HL-60 (cell line): ENCODE results near the gene GHRL.

Experiments
- DNase-seq, 2 experiments: peaks; one replicate each; pipeline ENCODE4 v3.0.0-alpha.2; 2010 to 2020; ENCODE audit warnings: low read depth in 1 of 2, low spot score in 1 of 2
- H3K27ac ChIP-seq: fragments of 250-450 bp; sonication (Bioruptor Pico); replicated peaks from 2 replicates; pipeline ENCODE4 v1.5.1; 2020; ENCODE audit warnings: mild to moderate bottlenecking, moderate library complexity
- H3K27me3 ChIP-seq: fragments of 250-450 bp; sonication (Bioruptor Pico); 2 replicates; pipeline ENCODE4 v1.5.1; 2021; ENCODE audit warnings: mild to moderate bottlenecking, moderate library complexity; ENCODE audit not compliant: insufficient read depth, poor library complexity, severe bottlenecking
- H3K4me3 ChIP-seq: replicated peaks from 2 replicates; pipeline ENCODE4 v1.5.1; 2011; ENCODE audit warnings: mild to moderate bottlenecking, control low read depth, low read length; ENCODE audit not compliant: insufficient read depth
- GABPA ChIP-seq: IDR thresholded peaks from 2 replicates; pipeline ENCODE4 v1.6.1; 2012; ENCODE audit warnings: low read depth
- POLR2AphosphoS5 ChIP-seq: IDR thresholded peaks from 2 replicates; pipeline ENCODE4 v1.6.1; 2012; ENCODE audit warnings: low read depth
- SPI1 ChIP-seq: IDR thresholded peaks from 2 replicates; pipeline ENCODE4 v1.6.1; 2012; ENCODE audit warnings: low read depth, mild to moderate bottlenecking, borderline replicate concordance
- TF ChIP-seq, protein P1 (sequence below): IDR thresholded peaks from one replicate; pipeline ENCODE4 v1.5.1; 2011; ENCODE audit warnings: low read length, control low read depth, inconsistent platforms; ENCODE audit not compliant: insufficient read depth
- TF ChIP-seq, protein P2 (sequence below): IDR thresholded peaks from 2 replicates; pipeline ENCODE4 v1.6.1; 2012; ENCODE audit warnings: low read depth; ENCODE audit not compliant: insufficient replicate concordance

The GHRL gene

DNA sequence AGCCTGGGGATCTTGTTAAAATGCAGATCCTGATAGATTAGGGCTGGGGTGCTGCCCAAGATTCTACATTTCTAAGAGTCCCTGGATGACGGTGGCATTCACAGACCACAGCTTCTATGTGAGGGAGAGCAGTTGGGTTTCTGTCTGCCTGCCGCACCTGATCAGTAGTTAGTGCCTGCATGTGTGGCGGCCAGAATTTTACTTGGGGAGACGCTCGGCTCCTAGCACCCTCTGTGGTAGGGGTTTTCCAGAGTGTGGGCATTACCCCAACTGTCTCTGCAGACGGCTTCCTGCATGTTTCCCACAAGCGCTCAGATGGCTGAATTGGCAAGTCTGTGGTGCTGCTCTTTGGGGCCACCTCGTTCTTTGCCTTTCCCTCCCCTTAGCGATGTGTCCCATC lies 8.3 kb downstream of the GHRL start:
- no peak for DNase-seq
- no peak for TF ChIP-seq POLR2AphosphoS5
- TF ChIP-seq, protein P1, sequence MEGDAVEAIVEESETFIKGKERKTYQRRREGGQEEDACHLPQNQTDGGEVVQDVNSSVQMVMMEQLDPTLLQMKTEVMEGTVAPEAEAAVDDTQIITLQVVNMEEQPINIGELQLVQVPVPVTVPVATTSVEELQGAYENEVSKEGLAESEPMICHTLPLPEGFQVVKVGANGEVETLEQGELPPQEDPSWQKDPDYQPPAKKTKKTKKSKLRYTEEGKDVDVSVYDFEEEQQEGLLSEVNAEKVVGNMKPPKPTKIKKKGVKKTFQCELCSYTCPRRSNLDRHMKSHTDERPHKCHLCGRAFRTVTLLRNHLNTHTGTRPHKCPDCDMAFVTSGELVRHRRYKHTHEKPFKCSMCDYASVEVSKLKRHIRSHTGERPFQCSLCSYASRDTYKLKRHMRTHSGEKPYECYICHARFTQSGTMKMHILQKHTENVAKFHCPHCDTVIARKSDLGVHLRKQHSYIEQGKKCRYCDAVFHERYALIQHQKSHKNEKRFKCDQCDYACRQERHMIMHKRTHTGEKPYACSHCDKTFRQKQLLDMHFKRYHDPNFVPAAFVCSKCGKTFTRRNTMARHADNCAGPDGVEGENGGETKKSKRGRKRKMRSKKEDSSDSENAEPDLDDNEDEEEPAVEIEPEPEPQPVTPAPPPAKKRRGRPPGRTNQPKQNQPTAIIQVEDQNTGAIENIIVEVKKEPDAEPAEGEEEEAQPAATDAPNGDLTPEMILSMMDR = no peak
- no peak for TF ChIP-seq SPI1
- no peak for TF ChIP-seq GABPA
- TF ChIP-seq, protein P2, sequence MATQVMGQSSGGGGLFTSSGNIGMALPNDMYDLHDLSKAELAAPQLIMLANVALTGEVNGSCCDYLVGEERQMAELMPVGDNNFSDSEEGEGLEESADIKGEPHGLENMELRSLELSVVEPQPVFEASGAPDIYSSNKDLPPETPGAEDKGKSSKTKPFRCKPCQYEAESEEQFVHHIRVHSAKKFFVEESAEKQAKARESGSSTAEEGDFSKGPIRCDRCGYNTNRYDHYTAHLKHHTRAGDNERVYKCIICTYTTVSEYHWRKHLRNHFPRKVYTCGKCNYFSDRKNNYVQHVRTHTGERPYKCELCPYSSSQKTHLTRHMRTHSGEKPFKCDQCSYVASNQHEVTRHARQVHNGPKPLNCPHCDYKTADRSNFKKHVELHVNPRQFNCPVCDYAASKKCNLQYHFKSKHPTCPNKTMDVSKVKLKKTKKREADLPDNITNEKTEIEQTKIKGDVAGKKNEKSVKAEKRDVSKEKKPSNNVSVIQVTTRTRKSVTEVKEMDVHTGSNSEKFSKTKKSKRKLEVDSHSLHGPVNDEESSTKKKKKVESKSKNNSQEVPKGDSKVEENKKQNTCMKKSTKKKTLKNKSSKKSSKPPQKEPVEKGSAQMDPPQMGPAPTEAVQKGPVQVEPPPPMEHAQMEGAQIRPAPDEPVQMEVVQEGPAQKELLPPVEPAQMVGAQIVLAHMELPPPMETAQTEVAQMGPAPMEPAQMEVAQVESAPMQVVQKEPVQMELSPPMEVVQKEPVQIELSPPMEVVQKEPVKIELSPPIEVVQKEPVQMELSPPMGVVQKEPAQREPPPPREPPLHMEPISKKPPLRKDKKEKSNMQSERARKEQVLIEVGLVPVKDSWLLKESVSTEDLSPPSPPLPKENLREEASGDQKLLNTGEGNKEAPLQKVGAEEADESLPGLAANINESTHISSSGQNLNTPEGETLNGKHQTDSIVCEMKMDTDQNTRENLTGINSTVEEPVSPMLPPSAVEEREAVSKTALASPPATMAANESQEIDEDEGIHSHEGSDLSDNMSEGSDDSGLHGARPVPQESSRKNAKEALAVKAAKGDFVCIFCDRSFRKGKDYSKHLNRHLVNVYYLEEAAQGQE = no peak
- H3K27me3 ChIP-seq = no peaks in the 10 kb centered on the region
- H3K4me3 ChIP-seq = no peak overlapping the region
- H3K27ac ChIP-seq = no peak overlapping the region

DNA sequence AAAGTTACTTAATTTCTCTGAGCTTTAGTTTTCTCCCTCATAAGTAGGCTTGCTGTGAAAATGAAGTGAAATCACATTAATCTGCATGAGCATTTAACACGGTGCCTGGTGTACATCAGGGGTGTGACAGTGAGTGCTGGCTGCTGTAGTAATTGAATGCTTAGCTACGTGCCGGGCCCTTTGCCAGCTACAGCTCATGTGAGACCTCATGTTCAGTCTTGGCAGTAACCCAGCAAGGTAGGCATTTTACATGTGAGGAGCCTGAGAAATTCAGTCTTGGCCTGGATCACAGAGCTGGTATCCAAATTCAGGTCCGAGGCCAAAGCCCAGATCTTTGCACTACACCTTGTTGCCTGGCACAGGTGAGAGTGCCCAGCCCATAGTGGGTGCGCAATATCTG lies 9.1 kb downstream of the GHRL start:
- no peak for TF ChIP-seq GABPA
- TF ChIP-seq POLR2AphosphoS5 = no peak
- TF ChIP-seq, protein P2 = no peak
- TF ChIP-seq, protein P1 = no peak
- no peak for TF ChIP-seq SPI1
- H3K27me3 ChIP-seq = no peaks in the 10 kb centered on the region
- no peak for DNase-seq
- H3K27ac ChIP-seq = no peak overlapping the region
- no peak overlapping the region for H3K4me3 ChIP-seq

GRCh38 chr3:10281951-10282350 lies 10.8 kb downstream of the GHRL start:
- H3K27ac ChIP-seq = no peak overlapping the region
- no peak for DNase-seq
- H3K4me3 ChIP-seq = no peak overlapping the region
- no peaks in the 10 kb centered on the region for H3K27me3 ChIP-seq
- no peak for TF ChIP-seq GABPA
- TF ChIP-seq, protein P1 = no peak
- no peak for TF ChIP-seq SPI1
- TF ChIP-seq, protein P2 = no peak
- no peak for TF ChIP-seq POLR2AphosphoS5
